ENCODE measurements around the gene KCNAB1.

The KCNAB1 gene

GRCh38 chr3:156298938-156299337 lies 178.6 kb downstream of the KCNAB1 start:
- no peak for TF ChIP-seq ELF4 (IDR thresholded peaks at IDR 0.05)
- TF ChIP-seq L3MBTL2 (conservative IDR thresholded peaks at IDR 0.05): no peak
- TF ChIP-seq FOXA1 (IDR thresholded peaks at IDR 0.05): no peak
- no peak for TF ChIP-seq SP1 (IDR thresholded peaks at IDR 0.05)
- TF ChIP-seq BHLHE40 (IDR thresholded peaks at IDR 0.05; ENCODE audit: borderline replicate concordance): no peak
- no peak for TF ChIP-seq FOXM1 (IDR thresholded peaks at IDR 0.05; ENCODE audit: borderline replicate concordance)
- no peak for TF ChIP-seq ZNF384 (IDR thresholded peaks at IDR 0.05)
- TF ChIP-seq FOXK2 (IDR thresholded peaks at IDR 0.05): no peak
- TF ChIP-seq PKNOX1 (IDR thresholded peaks at IDR 0.05): no peak
- TF ChIP-seq ARNT (IDR thresholded peaks at IDR 0.05): no peak
- TF ChIP-seq SUZ12 (IDR thresholded peaks at IDR 0.05): no peak
- no peak for TF ChIP-seq CTBP1 (IDR thresholded peaks at IDR 0.05; ENCODE audit: borderline replicate concordance)
- TF ChIP-seq HDGF (IDR thresholded peaks at IDR 0.05; ENCODE audit: borderline replicate concordance): no peak
- TF ChIP-seq LEF1 (IDR thresholded peaks at IDR 0.05; ENCODE audit: borderline replicate concordance): no peak
- TF ChIP-seq NFRKB (IDR thresholded peaks at IDR 0.05): no peak
- ChIA-PET CTCF (no interaction called here), POLR2A (no interaction called here)
- DNase-seq (ENCODE audit: extremely low spot score): no peak

GRCh38 chr3:156299569-156299968 lies 179.2 kb downstream of the KCNAB1 start:
- DNase-seq (ENCODE audit: extremely low spot score): no peak
- ChIA-PET CTCF (no interaction called here), POLR2A (no interaction called here)
- TF ChIP-seq FOXA1 (IDR thresholded peaks at IDR 0.05) (no peak), SUZ12 (IDR thresholded peaks at IDR 0.05) (no peak), PKNOX1 (IDR thresholded peaks at IDR 0.05) (no peak), HDGF (IDR thresholded peaks at IDR 0.05; ENCODE audit: borderline replicate concordance) (no peak), BHLHE40 (IDR thresholded peaks at IDR 0.05; ENCODE audit: borderline replicate concordance) (no peak), NFRKB (IDR thresholded peaks at IDR 0.05) (no peak), ELF4 (IDR thresholded peaks at IDR 0.05) (no peak), L3MBTL2 (conservative IDR thresholded peaks at IDR 0.05) (no peak), ZNF384 (IDR thresholded peaks at IDR 0.05) (no peak), FOXK2 (IDR thresholded peaks at IDR 0.05) (no peak), FOXM1 (IDR thresholded peaks at IDR 0.05; ENCODE audit: borderline replicate concordance) (no peak), SP1 (IDR thresholded peaks at IDR 0.05) (no peak), ARNT (IDR thresholded peaks at IDR 0.05) (no peak), CTBP1 (IDR thresholded peaks at IDR 0.05; ENCODE audit: borderline replicate concordance) (no peak), TARDBP (IDR thresholded peaks at IDR 0.05) (no peak), LEF1 (IDR thresholded peaks at IDR 0.05; ENCODE audit: borderline replicate concordance) (no peak)

- DNase-seq (ENCODE audit: extremely low spot score): no peak
- ChIA-PET POLR2A (no interaction called here), CTCF (interaction anchor here (0.7 kb wide), 1 partner anchor 859 kb away, joined by 3 read pairs; no protein-coding TSS in a partner anchor)
- TF ChIP-seq SUZ12 (IDR thresholded peaks at IDR 0.05): no peak
- TF ChIP-seq CTBP1 (IDR thresholded peaks at IDR 0.05; ENCODE audit: borderline replicate concordance): no peak
- no peak for TF ChIP-seq PKNOX1 (IDR thresholded peaks at IDR 0.05)
- TF ChIP-seq L3MBTL2 (conservative IDR thresholded peaks at IDR 0.05): no peak
- no peak for TF ChIP-seq ZNF384 (IDR thresholded peaks at IDR 0.05)
- no peak for TF ChIP-seq TARDBP (IDR thresholded peaks at IDR 0.05)
- TF ChIP-seq ELF4 (IDR thresholded peaks at IDR 0.05): no peak
- no peak for TF ChIP-seq ARNT (IDR thresholded peaks at IDR 0.05)
- TF ChIP-seq FOXA1 (IDR thresholded peaks at IDR 0.05): no peak
- TF ChIP-seq SP1 (IDR thresholded peaks at IDR 0.05): no peak
- no peak for TF ChIP-seq BHLHE40 (IDR thresholded peaks at IDR 0.05; ENCODE audit: borderline replicate concordance)
- TF ChIP-seq LEF1 (IDR thresholded peaks at IDR 0.05; ENCODE audit: borderline replicate concordance): no peak
- TF ChIP-seq FOXK2 (IDR thresholded peaks at IDR 0.05): no peak
- TF ChIP-seq NFRKB (IDR thresholded peaks at IDR 0.05): no peak
- TF ChIP-seq FOXM1 (IDR thresholded peaks at IDR 0.05; ENCODE audit: borderline replicate concordance): no peak
- TF ChIP-seq HDGF (IDR thresholded peaks at IDR 0.05; ENCODE audit: borderline replicate concordance): no peak
Measured at GRCh38 chr3:156300371-156300770, 180.0 kb downstream of the KCNAB1 start.

GRCh38 chr3:156300929-156301840 lies 180.8 kb downstream of the KCNAB1 start:
- TF ChIP-seq SUZ12 (IDR thresholded peaks at IDR 0.05): no peak
- no peak for TF ChIP-seq BHLHE40 (IDR thresholded peaks at IDR 0.05; ENCODE audit: borderline replicate concordance)
- TF ChIP-seq HDGF (IDR thresholded peaks at IDR 0.05; ENCODE audit: borderline replicate concordance): no peak
- TF ChIP-seq FOXK2 (IDR thresholded peaks at IDR 0.05): no peak
- no peak for TF ChIP-seq PKNOX1 (IDR thresholded peaks at IDR 0.05)
- TF ChIP-seq FOXM1 (IDR thresholded peaks at IDR 0.05; ENCODE audit: borderline replicate concordance): no peak
- TF ChIP-seq ELF4 (IDR thresholded peaks at IDR 0.05): no peak
- TF ChIP-seq TARDBP (IDR thresholded peaks at IDR 0.05): no peak
- TF ChIP-seq ARNT (IDR thresholded peaks at IDR 0.05): no peak
- TF ChIP-seq CTBP1 (IDR thresholded peaks at IDR 0.05; ENCODE audit: borderline replicate concordance): no peak
- TF ChIP-seq L3MBTL2 (conservative IDR thresholded peaks at IDR 0.05): no peak
- TF ChIP-seq ZNF384 (IDR thresholded peaks at IDR 0.05): no peak
- no peak for TF ChIP-seq LEF1 (IDR thresholded peaks at IDR 0.05; ENCODE audit: borderline replicate concordance)
- POLR2A ChIA-PET: no interaction called here
- CTCF ChIA-PET: interaction anchor here (0.7 kb wide), 1 partner anchor 858 kb away, joined by 3 read pairs; no protein-coding TSS in a partner anchor
- no peak for DNase-seq (ENCODE audit: extremely low spot score)

All from HEK293T (cell line).